ENCODE results near the gene ABCB10.
"Not testable (repeated sequence)": the region's sequence is repeated elsewhere in the genome, so short reads cannot be mapped to it uniquely, and the experiment has no call there.

The ABCB10 gene

GRCh38 chr1:229570891-229571516 lies 12.5 kb upstream of the ABCB10 start:
- no peak for DNase-seq

DNA sequence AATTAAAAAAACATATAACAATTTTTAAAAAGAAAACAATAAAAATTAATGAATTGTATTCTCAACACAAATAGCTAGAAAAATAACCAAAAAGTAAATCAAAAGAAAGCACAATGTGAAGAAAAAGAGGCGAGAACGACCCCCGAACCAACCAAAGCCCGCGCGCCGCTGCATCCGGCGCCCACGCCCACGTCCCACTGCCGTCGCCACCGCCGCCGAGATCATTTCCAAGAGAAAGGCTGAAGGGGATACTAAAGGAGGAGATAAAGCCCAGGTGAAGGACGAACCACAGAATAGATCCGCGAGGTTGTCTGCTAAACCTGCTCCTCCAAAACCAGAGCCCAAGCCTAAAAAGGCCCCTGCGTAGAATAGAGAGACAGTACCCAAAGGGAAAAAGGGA lies 11.8 kb upstream of the ABCB10 start:
- no peak for DNase-seq

DNA sequence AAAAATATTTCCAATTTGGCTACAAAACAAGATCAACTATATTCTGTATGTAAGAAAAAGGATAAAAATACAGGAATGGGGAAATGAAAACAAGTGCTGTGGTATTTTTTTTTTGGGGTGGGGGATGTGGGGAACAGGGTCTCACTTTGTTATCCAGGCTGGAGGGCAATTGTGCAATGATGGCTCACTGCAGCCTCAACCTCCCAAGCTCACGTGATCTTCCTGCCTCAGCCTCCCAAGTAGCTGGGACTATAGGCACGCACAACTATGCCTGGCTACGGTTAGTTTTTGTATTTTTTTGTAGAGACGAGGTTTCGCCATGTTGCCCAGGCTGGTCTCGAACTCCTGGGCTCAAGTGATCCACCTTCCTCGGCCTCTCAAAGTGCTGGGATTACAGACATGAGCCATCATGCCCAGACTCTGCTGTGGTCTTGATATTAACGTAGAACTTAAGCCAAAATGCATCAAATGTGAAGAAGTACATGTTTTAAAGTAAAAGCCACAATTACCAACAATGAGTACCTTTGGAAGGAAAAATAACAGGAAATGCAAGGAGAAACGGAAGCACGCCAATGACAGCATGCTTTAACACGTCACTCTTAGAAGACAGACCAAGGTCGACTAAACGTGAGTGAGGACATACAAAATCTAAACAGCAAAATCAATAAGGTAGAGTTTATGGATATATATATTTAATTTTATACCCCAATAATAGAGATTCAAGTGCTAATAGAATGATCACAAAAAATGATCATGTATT lies 8.8 kb upstream of the ABCB10 start:
- DNase-seq, result no peak

- DNase-seq, result no peak
Observed at GRCh38 chr1:229563701-229564100, 5.2 kb upstream of the ABCB10 start.

- no peak for DNase-seq
Observed at GRCh38 chr1:229563241-229563640, 4.7 kb upstream of the ABCB10 start.

- no peak for DNase-seq
Observed at GRCh38 chr1:229562686-229563085, 4.2 kb upstream of the ABCB10 start.

DNA sequence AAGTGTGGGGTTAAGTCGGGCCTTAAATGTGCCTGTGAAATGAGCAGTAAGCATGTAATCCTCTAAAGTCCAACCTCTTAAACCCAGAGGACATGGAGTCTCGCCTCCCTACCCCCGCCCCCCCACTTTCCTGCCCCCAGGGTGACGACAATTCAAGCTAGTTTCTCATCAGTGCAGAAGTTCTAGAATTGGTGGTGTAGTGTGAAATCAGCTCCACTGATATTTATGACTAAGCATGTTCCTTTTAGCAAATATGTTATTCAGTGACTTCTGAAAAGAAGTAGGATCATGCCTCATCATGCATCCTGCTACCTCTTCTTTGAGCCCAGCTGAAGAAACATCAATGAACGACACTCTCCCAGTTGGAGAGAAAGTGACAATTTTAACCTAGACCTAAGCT lies 2.6 kb upstream of the ABCB10 start:
- DNase-seq, result no peak

DNA sequence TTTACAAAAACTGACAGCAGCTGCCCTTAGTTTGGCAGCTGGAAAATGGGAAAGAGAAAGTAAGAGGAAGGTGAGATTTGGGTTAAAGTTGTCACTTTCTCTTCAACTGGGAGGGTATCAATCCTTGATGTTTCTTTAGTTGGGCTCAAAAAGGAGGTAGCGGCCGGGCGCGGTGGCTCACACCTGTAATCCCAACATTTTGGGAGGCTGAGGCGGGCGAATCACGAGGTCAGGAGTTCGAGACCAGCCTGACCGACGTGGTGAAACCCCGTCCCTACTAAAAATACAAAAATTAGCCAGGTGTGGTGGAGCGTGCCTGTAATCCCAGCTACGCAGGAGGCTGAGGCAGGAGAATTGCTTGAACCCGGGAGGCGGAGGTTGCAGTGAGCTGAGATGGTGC lies 1.6 kb upstream of the ABCB10 start:
- not testable (repeated sequence) for DNase-seq

DNA sequence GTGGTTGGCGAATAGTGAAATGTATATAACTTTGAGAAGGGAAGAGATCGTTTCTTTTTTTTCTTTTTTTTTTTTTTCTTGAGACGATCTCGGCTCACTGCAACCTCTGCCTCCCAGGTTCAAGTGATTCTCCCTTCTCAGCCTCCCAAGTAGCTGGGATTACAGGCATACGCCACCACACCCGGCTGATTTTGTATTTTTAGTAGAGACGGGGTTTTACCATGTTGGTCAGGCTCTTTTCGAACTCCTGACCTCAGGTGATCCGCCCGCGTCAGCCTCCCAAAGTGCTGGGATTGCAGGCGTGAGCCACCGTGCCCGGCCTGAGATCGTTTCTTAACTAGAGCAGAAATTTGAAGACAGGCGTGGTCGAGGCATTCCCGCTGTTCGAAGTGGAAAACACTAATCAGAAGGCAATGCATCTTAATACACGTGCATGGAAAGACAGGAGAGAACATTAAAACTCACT lies 862 bp upstream of the ABCB10 start:
- not testable (repeated sequence) for DNase-seq

GRCh38 chr1:229557913-229558414 lies 543 bp downstream of the ABCB10 start:
- DNase-seq, result no peak

GRCh38 chr1:229557200-229557850 lies 1.2 kb downstream of the ABCB10 start:
- DNase-seq, result no peak

- no peak for DNase-seq
Observed at GRCh38 chr1:229554886-229555621, 3.5 kb downstream of the ABCB10 start.

DNA sequence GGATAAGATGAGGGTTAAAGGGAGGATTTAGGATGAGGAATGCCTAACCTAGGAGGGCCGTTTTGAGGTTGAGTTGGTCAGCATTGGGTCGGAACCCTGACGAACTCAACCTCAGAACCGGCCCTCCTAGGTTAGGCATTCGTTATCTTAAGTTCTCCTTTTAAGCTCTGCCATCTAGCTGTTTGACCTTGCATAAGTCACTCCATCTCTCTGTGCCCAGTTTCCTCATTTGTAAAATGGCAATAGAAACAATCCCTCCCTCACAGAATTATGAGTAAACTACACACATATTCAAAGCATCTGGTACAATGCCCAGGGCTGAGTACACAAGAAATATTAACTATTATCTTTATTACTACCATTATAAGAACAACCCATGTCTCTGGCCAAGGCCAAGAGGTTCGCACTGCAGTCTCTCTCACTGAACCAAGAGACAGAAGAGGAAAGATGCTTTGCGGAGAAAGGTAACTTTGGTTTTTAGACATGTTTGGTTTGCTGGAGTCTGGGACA lies 4.8 kb downstream of the ABCB10 start:
- no peak for DNase-seq

DNA sequence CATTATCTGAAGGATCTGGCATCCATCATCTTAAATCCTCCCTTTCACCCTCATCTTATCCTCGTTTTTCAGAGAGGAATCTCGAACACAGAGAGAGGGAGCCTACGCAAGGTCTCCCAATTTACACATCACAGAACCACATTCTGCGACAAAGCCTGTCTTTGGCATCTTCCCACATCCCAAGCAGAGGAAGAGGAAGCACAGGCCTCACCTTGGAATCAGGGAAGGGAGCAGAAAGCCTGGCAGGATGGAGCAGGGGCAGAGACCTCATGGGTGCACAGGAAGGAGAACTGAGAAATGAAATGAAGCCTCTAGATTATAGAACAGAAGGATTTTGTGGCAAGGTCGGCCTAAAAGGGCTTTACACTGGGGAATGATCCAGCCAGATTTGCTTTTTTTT lies 5.8 kb downstream of the ABCB10 start:
- DNase-seq, result no peak

GRCh38 chr1:229550812-229551567 lies 7.5 kb downstream of the ABCB10 start:
- no peak for DNase-seq

DNA sequence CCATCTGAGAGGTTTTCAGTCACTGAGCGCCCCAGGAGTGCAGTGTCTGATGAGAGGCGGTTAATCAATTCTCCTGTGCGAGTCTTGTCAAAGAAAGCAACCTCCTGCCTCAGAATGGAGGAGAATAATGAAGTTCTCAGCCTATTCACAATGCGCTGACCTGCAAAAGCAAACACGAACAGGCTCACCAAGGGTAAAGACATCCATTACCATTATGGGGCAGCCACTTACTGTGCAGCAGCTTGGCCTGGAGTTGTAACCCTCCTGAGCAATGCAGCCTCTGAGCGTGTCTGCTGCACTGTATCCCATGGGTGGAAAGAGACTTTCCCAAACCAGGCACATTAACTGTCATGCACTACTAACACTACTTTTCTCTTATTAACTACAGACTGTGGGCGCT lies 11.0 kb downstream of the ABCB10 start:
- DNase-seq, result no peak

- no peak for DNase-seq
Observed at GRCh38 chr1:229544587-229544986, 13.9 kb downstream of the ABCB10 start.

GRCh38 chr1:229539863-229540506 lies 18.5 kb downstream of the ABCB10 start:
- DNase-seq, result no peak

DNA sequence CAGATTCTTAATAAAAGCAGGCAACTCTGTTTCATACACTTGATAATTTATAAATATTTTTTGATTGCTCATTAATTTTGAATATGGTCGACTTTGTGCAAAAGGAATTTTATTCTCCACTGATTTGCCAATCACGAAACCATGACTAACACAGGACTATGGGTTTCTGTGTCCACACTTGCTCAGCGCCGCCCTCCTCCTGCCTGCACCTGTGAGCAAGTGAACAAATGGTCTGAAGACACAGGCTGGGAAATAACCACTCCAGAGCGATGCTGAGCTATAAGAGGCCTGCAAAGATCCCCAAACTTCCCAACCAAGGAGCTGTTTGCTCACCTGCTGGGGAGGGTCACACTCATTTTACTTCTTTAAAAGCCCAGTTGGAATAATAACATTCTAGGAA lies 19.6 kb downstream of the ABCB10 start:
- no peak for DNase-seq

GRCh38 chr1:229537894-229538293 lies 20.6 kb downstream of the ABCB10 start:
- DNase-seq, result no peak

DNA sequence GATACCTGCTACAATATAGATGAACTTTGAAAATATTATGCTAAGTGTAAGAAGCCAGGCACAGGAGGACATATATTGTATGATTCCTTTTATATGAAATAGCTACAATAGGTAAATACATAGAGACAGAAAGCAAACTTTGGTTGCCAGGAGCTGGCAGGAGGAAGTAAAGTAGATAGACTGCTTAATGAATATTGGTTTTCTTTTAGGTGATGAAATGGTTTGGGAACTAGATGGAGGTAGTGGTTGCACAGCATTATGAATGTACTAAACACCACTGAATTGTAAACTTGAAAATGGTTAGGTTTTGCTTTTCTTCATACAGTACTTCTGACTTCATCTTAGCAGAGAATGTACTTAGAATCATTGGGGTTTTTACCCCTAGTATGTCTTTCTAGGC lies 21.5 kb downstream of the ABCB10 start:
- no peak for DNase-seq

- DNase-seq, result no peak
Observed at GRCh38 chr1:229535230-229535629, 23.3 kb downstream of the ABCB10 start.

All from NCI-H1694 treated with DMSO at 0.1 percent for 48 hours (cell line).